GM12891 (cell line): ENCODE data around the gene IL2RG.

ENCODE experiments used
- POLR2A ChIP-seq: IDR thresholded peaks from 2 replicates; pipeline ENCODE4 v1.6.1; 2011; ENCODE audit warnings: low read depth, low read length, control low read depth
- POLR2AphosphoS5 ChIP-seq: IDR thresholded peaks from 2 replicates; pipeline ENCODE4 v1.6.1; 2011; ENCODE audit warnings: low read depth, low read length, control low read depth

GRCh38 chrX:71070531-71070930, 40.8 kb downstream of the IL2RG start:
- TF ChIP-seq POLR2AphosphoS5: no peak
- no peak for TF ChIP-seq POLR2A
